Heart left ventricle (tissue), 16 donors: ENCODE measurements around the gene GSG1L. TPM values are rescaled to one million over a fixed set of nuclear protein-coding genes. Genes with fewer than 3 reads are reported as not detected.

ENCODE experiments used
- ATAC-seq, 4 donors: fragments of 200-7000 bp; cut with Tn5 transposase; one replicate each; pipeline ENCODE4 v1.9.1; 2020 to 2022; ENCODE audit warnings: moderate library complexity in 4 of 4, mild to moderate bottlenecking in 3 of 4, moderate number of reproducible peaks in 1 of 4
- DNase-seq, 5 donors: peaks; one replicate each; pipeline ENCODE4 v3.0.0-alpha.2; 2020
- H3K27ac ChIP-seq, 12 donors: fragments of 200-600 bp; sonication (generic) in 4 of 12; one replicate each; pipeline versions ENCODE4 v1.5.0 to v1.8.0; 2016 to 2022; ENCODE audit warnings: mild to moderate bottlenecking in 2 of 12
- H3K27me3 ChIP-seq, 9 donors: fragments of 200-600 bp; sonication (generic) in 2 of 9; one replicate each; pipeline versions ENCODE4 v1.5.1 to v1.8.0; 2016 to 2022; ENCODE audit warnings: mild to moderate bottlenecking in 3 of 9
- H3K36me3 ChIP-seq, 9 donors: fragments of 200-600 bp; sonication (generic) in 2 of 9; one replicate each; pipeline versions ENCODE4 v1.5.0 to v1.8.0; 2018 to 2022; ENCODE audit warnings: mild to moderate bottlenecking in 2 of 9
- H3K4me1 ChIP-seq, 12 donors: fragments of 200-600 bp; sonication (generic) in 4 of 12; one replicate each; pipeline versions ENCODE4 v1.5.0 to v1.8.0; 2016 to 2022; ENCODE audit warnings: mild to moderate bottlenecking in 3 of 12
- H3K4me3 ChIP-seq, 12 donors: fragments of 200-600 bp; sonication (generic) in 4 of 12; one replicate each; pipeline versions ENCODE4 v1.5.0 to v1.8.0; 2017 to 2022; ENCODE audit warnings: mild to moderate bottlenecking in 9 of 12, moderate library complexity in 4 of 12
- H3K9me3 ChIP-seq, 12 donors: fragments of 200-600 bp; sonication (generic) in 4 of 12; one replicate each; pipeline versions ENCODE4 v1.5.0 to v1.8.0; 2016 to 2022; ENCODE audit warnings: mild to moderate bottlenecking in 1 of 12
- CTCF ChIP-seq, 12 donors: fragments of 200-600 bp; sonication (generic) in 4 of 12; IDR thresholded peaks; one replicate each; pipeline versions ENCODE4 v1.5.0 to v1.8.0; 2018 to 2022; ENCODE audit warnings: antibody characterized with exemption in 12 of 12, mild to moderate bottlenecking in 5 of 12
- POLR2A ChIP-seq, 2 donors: fragments of 450-650 bp; IDR thresholded peaks; one replicate each; pipeline ENCODE4 v1.6.1; 2017; ENCODE audit warnings: antibody characterized with exemption in 2 of 2, mild to moderate bottlenecking in 2 of 2, moderate library complexity in 2 of 2
- WGBS, 4 donors: extraction: QIAGEN DNeasy Blood & Tissue Kit in 2 of 4; methylation state at CpG; one replicate each; pipeline versions ENCODE4 v1.1.5 to v1.1.7; 2013 to 2018; 5-methylcytosine and 5-hydroxymethylcytosine counted together
- intact Hi-C, 10 donors: fragments of 100-400 bp; cut with DNase I; formaldehyde crosslinking; loops; one replicate each; pipeline versions ENCODE4 v1.11.1 to v1.14.2; 2022
- polyA plus RNA-seq, 2 donors: library from polyadenylated mRNA; stranded (reverse); fragments of 200-250 nt; gene quantifications; one replicate each; pipeline ENCODE4 v1.2.3, GENCODE V29; 2013
- total RNA-seq, 9 donors: library from RNA; depleted of rRNA in 2 of 9; stranded (reverse); fragments of >200 nt in 2 of 9; fragmentation: NEBNext Ultra II Directional in 3 of 9; extraction: Animal tissue kit (Norgen Biotek cat#: 25700) in 3 of 9; gene quantifications; one replicate each; pipeline versions ENCODE4 v1.1.0 to v1.2.4, GENCODE V29; 2016 to 2023
- donor health status: ischemic (EF 13 %, LVEDD 7.1; RV severe dilation, severe dysfunction).
- donor health status: healthy with polysubstance abuse.
- donor health status: DM: no; HTN: yes; CAD: no.
- donor health status: DM: no; HTN: no; CAD: no.
- donor health status: ischemic (EF 25% LVEDD 6.9; RV normal size, moderate dysfunction).
- donor health status: ischemic (EF 25% LVEDD 5.7; RV mildly dilated, moderate dysfunction).
- donor health status: healthy.
- donor health status: DM: yes; HTN: yes; CAD: no.
- donor health status: ischemic (EF 35%, LVEDD 5.7; RV mildly dilated, moderate dysfunction).
- donor health status: nonischemic (EF 11% LVEDD 7.7; RV severe dilation, severe dysfunction).
- donor health status: DM: yes; HTN: yes; CAD: no.
- donor health status: PGD.
- donor health status: ischemic (EF 29% LVEDD 5.4; RV normal size, mild dysfunction).
- donor health status: nonischemic (EF 23%, LVEDD 6.1; RV moderate dilation, normal function).

The GSG1L gene
- total and polyA plus RNA-seq, 11 donors = 0.11 to 8.7 (median 1.8) TPM; not detected in 4

GRCh38 chr16:28025631-28026030 lies 37.9 kb downstream of the GSG1L start:
- Histone ChIP-seq H3K4me1 (no peaks in the 10 kb centered on the region), H3K27ac (no peak overlapping the region), H3K9me3 (peaks cover 0 to 19% (median 4%) of the 10 kb centered on the region in 12 donors), H3K36me3 (no peaks in the 10 kb centered on the region), H3K4me3 (no peak overlapping the region), H3K27me3 (no peaks in the 10 kb centered on the region)
- intact Hi-C loops = no loop called here
- DNase-seq = no peak
- ATAC-seq = no peak
- WGBS, 4 donors = 72 to 94% (median 78%) methylated on average over 3 to 4 of the region's 4 CpGs
- TF ChIP-seq POLR2A (IDR thresholded peaks at IDR 0.05) (no peak), CTCF (IDR thresholded peaks at IDR 0.05) (no peak)

DNA sequence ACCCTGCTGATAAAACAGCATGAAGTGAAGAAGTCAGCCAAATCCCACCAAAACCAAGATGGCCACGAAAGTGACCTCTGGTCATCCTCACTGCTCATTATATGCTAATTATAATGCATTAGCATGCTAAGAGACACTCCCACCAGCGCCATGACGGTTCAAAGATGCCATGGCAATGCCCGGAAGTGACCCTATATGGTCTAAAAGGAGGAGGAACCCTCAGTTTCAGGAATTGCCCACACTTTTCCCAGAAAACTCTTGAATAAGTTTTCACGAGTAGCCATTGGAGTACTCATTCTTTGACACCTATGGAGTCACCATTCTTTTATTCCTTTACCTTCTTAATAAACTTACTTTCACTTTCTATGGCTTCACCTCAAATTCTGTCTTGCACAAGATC lies 44.3 kb downstream of the GSG1L start:
- Histone ChIP-seq H3K4me3 (no peak overlapping the region), H3K9me3 (peaks cover 0 to 27% (median 6%) of the 10 kb centered on the region in 12 donors), H3K27ac (no peak overlapping the region), H3K36me3 (no peaks in the 10 kb centered on the region), H3K4me1 (no peaks in the 10 kb centered on the region), H3K27me3 (peaks cover 0 to 8% (median 0%) of the 10 kb centered on the region in 9 donors)
- no peak for TF ChIP-seq POLR2A (IDR thresholded peaks at IDR 0.05)
- no peak for TF ChIP-seq CTCF (IDR thresholded peaks at IDR 0.05)
- no peak for DNase-seq
- intact Hi-C loops = no loop called here
- no peak for ATAC-seq
- 65 to 75% (median 69%) methylated on average over 5 of the region's 5 CpGs for WGBS, 4 donors

DNA sequence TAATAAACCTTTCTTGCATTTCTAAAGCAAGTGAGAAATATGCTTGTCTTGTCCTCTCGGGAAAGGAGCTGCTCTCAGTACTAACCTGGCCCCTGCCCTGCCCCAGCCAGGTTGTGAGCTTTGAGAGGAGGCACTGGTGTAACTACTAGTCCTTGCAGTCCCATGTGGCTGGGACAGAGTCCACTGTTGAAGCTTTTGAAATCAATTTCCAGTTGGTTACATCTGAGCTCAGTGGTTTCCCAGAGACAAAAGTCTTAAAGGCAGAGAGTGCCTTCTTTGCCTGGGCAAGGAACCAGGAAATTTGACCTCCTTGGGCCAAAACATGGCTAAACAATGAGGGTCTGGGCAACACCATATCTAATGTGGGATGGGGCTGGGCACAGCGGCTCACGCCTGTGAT lies 48.7 kb downstream of the GSG1L start:
- TF ChIP-seq POLR2A (IDR thresholded peaks at IDR 0.05) (no peak), CTCF (IDR thresholded peaks at IDR 0.05) (no peak)
- H3K4me3 ChIP-seq = no peak overlapping the region
- DNase-seq = no peak
- no peaks in the 10 kb centered on the region for H3K4me1 ChIP-seq
- ATAC-seq = no peak
- H3K9me3 ChIP-seq = peaks cover 0 to 10% (median 0%) of the 10 kb centered on the region in 12 donors
- 77 to 90% (median 83%) methylated on average over 3 of the region's 3 CpGs for WGBS, 4 donors
- intact Hi-C loops = no loop called here
- H3K27ac ChIP-seq = no peak overlapping the region
- peaks cover 0 to 13% (median 0%) of the 10 kb centered on the region in 9 donors for H3K27me3 ChIP-seq
- no peaks in the 10 kb centered on the region for H3K36me3 ChIP-seq

DNA sequence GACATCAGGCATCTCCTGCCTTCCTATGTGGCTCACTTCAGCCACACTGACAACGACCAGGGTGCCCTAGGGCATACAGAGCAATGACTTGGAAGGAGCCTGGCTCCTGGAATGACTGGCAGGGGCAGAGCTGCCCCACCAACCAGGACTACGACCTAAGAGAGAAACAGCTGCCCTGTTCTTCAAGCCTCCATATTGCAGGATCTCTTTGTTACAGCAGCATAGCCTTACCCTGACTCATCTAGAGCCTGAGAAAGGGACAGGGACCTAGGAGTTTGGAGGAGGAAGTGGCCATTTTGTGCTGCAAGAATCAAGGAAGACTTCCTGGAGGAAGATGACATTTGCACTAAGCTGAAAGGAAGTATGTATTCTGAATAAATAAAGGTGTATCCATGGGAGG lies 49.6 kb downstream of the GSG1L start:
- TF ChIP-seq CTCF (IDR thresholded peaks at IDR 0.05) = no peak
- no peak for TF ChIP-seq POLR2A (IDR thresholded peaks at IDR 0.05)
- Histone ChIP-seq H3K27me3 (peaks cover 0 to 13% (median 0%) of the 10 kb centered on the region in 9 donors), H3K4me1 (no peaks in the 10 kb centered on the region), H3K4me3 (no peak overlapping the region), H3K9me3 (peaks cover 0 to 10% (median 0%) of the 10 kb centered on the region in 12 donors), H3K27ac (no peak overlapping the region), H3K36me3 (no peaks in the 10 kb centered on the region)
- DNase-seq = no peak
- 77 to 86% (median 83%) methylated on average over 2 of the region's 2 CpGs for WGBS, 4 donors
- intact Hi-C loops = no loop called here
- no peak for ATAC-seq
